NCI-H446 treated with DMSO at 0.1 percent for 48 hours (cell line): ENCODE results near the gene OR2M4.
"Not testable (repeated sequence)": the region's sequence is repeated elsewhere in the genome, so short reads cannot be mapped to it uniquely, and the experiment has no call there.

Source experiments
- DNase-seq: peaks from one replicate; lab custom pipeline; 2025; lab: John Stamatoyannopoulos, UW

The OR2M4 gene, protein sequence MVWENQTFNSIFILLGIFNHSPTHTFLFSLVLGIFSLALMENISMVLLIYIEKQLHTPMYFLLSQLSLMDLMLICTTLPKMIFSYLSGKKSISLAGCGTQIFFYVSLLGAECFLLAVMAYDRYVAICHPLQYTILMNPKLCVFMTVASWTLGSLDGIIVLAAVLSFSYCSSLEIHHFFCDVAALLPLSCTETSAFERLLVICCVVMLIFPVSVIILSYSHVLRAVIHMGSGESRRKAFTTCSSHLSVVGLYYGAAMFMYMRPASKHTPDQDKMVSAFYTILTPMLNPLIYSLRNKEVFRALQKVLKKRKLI

DNA sequence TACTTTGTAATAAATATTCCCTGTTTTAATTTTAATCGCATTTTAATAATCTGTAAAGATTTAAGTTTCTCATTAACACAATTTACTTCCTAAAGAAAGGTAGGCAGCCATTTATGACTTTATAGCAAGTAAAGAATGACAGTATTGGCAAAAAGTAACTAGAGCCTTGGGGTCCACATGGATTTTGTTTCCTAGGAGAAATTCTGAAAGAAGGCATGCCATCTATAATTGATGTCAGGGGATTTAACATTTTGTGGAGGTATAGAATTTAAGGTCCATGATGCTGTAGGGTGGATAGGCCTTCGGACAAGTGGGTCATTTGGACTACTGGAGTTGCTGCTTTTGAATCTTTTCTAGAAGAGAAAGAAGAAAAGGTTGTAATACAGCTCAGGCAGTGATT, at the start of gene OR2M4:
OR2M4 (plus strand) TSS at position 301 of the 400 bp plus-strand sequence. CDS start 7,512 bp downstream, outside the sequence.
- no peak for DNase-seq

DNA sequence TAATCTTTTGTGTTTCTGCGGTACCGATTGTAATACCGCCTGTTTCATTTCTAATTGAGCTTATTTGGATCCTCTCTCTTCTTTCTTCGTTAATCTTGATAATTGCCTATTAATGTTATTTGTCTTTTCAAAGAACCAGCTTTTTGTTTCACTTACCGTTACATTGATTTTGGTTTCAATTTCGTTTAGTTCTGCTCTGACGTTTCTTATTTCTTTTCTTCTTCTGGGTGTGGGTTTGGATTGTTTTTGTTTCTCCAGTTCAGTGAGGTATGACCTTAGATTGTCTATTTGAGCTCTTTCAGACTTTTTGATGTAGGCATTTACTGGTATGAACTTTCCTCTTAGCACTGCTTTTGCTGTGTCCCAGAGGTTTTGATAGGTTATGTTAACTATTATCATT, 47.2 kb upstream of the OR2M4 start:
- no peak for DNase-seq

DNA sequence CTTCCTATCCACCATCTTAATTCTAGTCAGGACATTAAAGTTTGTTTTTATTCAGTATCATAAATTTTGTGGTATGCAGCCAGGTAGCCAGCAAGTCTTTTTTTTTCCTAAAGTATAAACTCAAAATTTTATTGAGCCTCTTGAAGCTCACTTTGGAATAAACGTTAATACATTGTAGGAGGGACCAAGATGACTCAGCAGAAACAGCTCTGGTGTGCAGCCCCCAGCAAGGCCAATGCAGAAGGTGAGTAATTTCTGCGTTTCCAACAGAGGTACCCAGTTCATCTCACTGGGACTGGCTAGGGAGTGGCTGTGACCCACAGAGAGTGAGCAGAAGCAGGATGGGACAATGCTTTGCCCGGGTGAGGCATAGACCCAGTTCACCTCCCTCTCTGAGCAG, 43.9 kb upstream of the OR2M4 start:
- DNase-seq: no peak

DNA sequence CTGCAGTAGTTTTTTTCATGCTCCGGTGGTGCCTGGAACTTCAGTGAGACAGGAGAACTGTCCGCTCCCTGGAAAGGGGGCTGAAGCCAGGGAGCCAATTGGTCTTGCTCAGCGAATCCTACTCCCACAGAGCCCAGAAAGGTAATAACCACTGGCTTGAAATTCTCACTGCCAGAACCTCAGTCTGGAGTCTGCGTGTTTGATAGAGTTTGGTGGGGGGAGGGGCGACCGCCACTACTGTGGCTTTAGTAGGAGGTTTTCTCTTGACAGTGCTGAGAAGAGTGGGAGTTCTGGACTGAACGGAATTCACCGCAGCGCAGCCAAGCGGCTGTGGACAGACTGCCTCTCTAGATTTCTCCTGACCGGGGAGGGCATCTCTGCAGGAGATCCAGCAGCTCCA, 42.2 kb upstream of the OR2M4 start:
- no peak for DNase-seq

DNA sequence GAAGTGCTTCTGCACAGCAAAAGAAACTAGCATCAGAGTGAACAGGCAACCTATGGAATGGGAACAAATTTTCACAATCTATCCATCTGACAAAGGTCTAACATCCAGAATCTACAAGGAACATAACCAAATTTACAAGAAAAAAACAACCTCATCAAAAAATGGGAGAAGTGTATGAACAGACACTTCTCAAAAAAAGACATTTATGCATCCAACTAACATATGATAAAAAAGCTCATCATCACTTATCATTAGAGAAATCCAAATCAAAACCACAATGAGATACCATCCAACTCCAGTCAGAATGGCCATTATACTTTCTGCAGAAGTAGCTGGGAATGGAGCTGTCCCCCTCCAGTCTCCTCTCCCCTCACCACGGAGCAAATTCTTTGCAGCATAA, 37.1 kb upstream of the OR2M4 start:
- DNase-seq: no peak

DNA sequence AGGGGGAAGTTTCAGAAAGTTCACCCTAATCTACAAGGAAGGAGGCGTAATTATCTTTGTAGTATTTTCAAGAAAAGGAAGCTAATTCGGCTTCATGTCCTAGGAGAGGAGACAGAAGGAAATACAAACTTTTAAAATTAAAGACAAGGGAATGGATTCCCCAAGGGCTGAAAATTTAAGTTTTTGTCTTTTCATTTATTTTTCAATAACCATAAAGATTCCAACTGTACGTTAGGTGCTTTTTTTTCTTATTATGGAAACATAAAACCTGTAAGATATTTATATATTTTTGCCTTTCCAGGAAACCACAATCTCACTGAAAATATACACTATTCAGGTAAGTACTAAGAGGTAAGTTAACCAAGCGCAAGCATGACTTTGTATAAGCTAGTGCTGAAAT, 34.3 kb upstream of the OR2M4 start, which contains the start of gene OR2M3:
OR2M3 (plus strand) TSS at position 301 of the 400 bp plus-strand sequence. CDS start 5,803 bp downstream, outside the sequence.
- DNase-seq: no peak

DNA sequence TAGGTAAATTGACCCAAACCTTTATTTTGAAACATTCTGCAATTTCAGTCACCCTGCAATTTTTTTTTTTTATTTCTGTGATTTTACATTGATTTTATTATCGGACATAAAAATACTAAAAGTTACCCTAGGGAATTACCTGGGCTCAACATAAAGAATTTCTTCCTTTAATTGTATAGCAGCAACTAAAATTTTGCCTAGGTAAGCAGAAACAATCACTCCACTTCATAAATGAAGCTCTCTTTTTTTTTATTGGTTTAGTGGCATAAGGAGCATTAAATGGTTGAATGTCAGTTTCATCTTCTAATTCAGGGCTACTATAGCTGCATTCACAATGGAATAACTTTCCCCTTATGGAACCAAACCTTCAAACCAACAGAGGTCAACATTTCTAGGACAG, 15.3 kb upstream of the OR2M4 start:
- no peak for DNase-seq

DNA sequence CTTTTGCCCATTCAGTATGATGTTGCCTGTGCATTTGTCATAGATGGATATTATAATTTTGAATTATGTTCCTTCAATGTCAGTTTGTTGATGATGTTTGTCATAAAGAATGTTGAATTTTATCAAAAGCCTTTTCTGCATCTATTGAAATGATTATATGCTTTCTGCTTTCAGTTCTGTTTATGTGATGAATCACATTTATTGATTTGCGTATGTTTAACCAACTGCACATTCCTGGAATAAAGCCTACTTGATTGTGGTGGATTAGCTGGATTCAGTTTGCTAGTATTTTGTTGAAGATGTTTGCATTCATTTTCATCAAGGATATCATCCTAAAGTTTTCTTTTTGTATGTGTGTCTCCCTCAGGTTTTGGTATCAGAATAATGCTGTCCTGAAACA, 5.7 kb upstream of the OR2M4 start:
- DNase-seq: no peak

DNA sequence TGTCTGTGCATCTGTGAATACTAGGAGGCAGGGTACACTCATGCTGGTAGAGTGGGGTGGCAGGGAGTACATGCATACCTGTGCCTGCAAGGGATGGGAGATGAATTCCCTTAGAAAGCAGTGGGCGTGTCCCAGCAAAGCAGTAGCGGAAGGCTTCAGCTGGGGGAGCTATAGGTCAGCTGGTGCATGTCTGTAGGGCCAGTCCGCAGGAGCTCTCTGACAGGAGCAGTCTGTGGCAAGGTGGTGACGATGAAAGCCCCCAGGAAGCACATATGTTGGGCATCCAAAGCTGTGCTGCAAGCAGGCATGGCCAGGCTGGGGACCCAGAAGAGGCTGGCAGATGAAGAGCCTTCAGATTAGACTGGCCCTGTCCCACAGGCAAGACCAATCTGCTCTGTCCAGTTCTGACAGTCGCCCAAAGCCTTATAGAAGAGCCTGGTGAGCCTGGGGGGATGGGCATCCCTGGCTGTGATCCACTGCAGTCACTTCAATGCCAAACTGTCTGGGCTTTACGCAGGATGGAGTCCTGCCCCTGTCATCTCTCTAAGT, 1.8 kb upstream of the OR2M4 start:
- DNase-seq: no peak

DNA sequence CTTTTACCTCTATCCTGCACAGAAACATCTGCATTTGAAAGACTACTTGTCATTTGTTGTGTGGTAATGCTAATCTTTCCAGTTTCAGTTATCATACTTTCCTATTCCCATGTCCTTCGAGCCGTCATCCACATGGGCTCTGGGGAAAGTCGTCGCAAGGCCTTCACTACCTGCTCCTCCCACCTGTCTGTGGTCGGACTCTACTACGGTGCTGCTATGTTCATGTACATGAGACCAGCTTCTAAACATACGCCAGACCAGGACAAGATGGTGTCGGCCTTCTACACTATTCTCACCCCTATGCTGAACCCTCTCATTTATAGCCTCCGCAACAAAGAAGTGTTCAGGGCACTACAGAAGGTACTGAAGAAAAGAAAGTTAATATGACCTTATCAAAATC, 8.3 kb downstream of the OR2M4 start:
- DNase-seq: no peak

DNA sequence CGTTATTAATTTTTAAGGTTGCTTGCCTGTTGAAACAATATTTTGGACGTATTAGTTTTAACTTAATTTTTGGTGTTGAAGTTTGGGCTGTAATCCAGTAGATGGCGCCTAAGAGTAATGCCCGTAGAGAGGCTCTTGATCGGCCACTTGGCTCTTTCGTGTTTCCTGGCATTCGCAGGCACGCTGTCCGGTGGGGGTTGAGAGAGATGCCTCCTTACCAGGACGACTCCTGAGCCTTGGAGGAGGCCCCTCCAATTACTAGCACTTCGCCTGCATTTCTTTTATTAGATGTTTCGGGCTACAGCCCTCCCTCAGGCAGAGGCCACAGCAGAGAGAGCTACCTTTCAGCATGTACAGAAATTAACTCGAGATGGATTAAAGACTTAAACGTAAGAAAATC, 12.0 kb downstream of the OR2M4 start:
- DNase-seq: no peak

DNA sequence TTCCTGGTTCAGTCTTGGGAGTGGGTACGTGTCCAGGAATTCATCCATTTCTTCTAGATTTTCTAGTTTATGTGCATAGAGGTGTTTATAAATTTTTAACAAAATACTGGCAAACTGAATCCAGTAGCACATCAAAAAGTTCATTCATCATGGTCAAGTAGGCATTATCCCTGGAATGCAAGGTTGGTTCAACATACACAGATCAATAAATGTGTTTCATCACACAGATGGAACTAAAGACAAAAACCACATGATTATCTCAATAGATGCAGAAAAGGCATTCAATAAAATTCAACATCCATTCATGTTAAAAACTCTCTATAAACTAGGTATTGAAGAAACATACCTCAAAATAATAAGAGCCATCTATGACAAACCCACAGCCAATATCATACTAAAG, 28.1 kb downstream of the OR2M4 start:
- not testable (repeated sequence) for DNase-seq

DNA sequence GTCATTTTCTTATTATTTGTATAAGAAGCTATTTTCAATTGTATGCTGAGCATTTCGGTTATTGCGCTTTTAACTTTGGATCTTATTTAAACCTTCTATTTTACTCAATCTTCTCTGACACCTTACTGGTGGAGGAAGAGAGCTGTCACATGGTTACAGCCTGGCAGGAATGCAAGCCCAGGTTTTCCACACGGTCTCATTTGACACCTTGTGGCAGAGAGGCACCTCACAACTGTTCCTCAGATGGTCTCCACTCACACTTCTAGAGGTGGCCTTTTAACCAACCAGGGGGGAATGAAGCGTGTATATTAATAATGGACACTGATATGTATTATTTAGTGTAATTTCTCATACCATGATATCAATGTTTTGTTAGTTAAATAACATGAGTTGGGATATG, 37.0 kb downstream of the OR2M4 start:
- DNase-seq: no peak

DNA sequence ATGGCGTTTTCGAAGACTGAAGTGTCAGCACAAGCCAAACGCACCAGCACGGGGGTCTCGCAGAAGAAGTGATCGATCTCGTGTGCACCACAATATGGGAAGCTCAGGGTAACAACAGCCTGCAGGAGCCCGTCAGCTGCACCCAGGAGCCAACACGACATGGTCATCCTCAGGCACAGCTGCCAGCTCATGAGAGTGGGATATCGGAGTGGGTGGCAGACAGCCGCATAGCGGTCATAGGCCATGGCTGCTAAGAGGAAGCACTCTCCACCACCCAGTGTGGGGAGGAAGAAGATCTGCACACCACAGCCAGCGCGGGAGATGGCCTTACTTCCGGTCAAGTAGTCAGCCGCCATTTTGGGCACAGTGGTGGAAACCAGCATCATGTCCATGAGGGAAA, 42.0 kb downstream of the OR2M4 start:
- not testable (repeated sequence) for DNase-seq

DNA sequence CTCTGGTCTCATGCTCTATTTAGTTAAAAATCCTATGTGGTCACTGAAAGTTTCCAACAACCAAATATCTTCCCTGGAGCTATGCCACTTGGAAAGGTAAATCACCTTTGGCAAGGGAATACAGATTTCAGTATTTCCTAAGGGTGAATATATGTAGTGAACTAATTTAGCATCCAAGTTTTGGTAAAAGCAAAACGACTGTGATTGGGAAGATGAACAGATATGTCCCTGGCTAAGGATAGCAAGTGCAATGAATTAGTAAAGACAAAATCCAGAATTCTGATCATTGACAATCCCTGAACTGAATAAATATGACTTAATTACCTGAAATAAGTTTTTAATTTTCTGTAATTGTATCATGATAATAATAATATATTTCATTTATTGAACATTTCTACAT, 46.7 kb downstream of the OR2M4 start, which contains the start of gene OR2T33:
OR2T33 (minus strand) TSS at position 101 of the 400 bp plus-strand sequence. CDS start 4,162 bp downstream, outside the sequence.
- no peak for DNase-seq

DNA sequence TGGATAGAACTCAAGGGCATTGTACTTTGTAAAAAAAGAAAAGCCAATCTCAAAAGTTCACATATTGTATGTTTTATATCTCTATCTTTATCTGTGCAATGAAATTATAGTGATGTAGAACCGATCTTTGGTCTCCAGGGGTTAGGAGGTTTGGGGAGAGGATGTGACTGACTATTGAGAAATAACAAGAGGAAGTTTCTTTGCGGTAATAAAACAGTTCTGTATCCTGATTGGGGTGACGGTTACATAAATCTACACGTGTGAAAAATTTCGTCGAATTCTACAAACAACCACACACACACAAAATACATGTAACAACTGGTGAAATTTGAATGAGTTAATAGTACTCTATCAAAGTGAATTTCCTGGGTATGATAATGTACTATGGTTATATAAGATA, 57.2 kb downstream of the OR2M4 start:
- no peak for DNase-seq
